Upper lobe of right lung (tissue), 1 donor: ENCODE data around the gene TMEM129. TPM values are rescaled to one million over a fixed set of nuclear protein-coding genes. Genes with fewer than 3 reads are reported as not detected.

Experiments used
- ATAC-seq: fragments of 200-7000 bp; cut with Tn5 transposase; one replicate; pipeline ENCODE4 v1.9.1; 2020; ENCODE audit warnings: mild to moderate bottlenecking, moderate library complexity
- DNase-seq: peaks from one replicate; pipeline ENCODE4 v3.0.0-alpha.2; 2020
- H3K27ac ChIP-seq: fragments of 200-600 bp; one replicate; pipeline ENCODE4 v1.8.0; 2022
- H3K27me3 ChIP-seq: fragments of 200-600 bp; one replicate; pipeline ENCODE4 v1.8.0; 2022; ENCODE audit warnings: mild to moderate bottlenecking
- H3K36me3 ChIP-seq: fragments of 200-600 bp; one replicate; pipeline ENCODE4 v1.8.0; 2022
- H3K4me1 ChIP-seq: fragments of 200-600 bp; one replicate; pipeline ENCODE4 v1.8.0; 2022
- H3K4me3 ChIP-seq: fragments of 200-600 bp; one replicate; pipeline ENCODE4 v1.8.0; 2022; ENCODE audit warnings: mild to moderate bottlenecking
- H3K9me3 ChIP-seq: fragments of 200-600 bp; one replicate; pipeline ENCODE4 v1.8.0; 2022
- CTCF ChIP-seq: fragments of 200-600 bp; IDR thresholded peaks from one replicate; pipeline ENCODE4 v1.8.0; 2022; ENCODE audit warnings: antibody characterized with exemption
- intact Hi-C: fragments of 100-400 bp; cut with DNase I; formaldehyde crosslinking; loops from one replicate; pipeline ENCODE4 v1.11.0; 2022
- total RNA-seq: library from RNA; stranded (reverse); fragmentation: NEBNext Ultra II Directional; extraction: Animal tissue kit (Norgen Biotek cat#: 25700); gene quantifications from one replicate; pipeline ENCODE4 v1.2.1, GENCODE V29; 2021
- donor health status: DM: no; HTN: yes; CAD: no; lungs with severe emphysema.

The TMEM129 gene
- total RNA-seq, 1 donor from 2014 or later: 33.2 TPM

DNA sequence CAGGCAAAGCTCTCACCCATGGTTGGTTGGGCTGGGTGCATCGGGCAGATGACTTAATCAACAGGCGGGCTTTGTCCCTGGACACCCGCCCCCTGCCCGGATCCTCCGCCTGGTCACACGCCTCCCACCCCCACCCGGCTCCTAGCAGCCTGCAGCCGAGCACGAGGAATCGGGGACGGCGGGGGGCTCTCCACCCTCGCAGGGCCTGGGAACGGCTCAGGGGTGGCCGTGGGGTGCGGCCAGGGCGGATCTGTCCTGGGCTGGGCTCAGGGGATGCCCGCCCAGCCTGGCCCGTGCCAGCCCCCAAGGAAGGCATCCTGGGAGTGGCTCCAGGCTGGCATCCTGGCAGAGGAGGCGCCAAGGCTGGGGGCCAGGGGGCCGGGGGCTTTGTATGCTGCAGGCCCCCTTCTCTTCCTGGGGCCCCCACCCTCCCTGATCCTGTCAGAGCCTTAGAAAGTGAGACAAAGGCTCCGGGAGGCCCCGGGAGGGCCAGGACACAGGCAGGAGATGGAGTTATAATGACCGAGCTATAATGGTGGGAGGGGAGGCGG lies 39.5 kb upstream of the TMEM129 start:
- Histone ChIP-seq H3K4me1 (peaks cover 15% of the 10 kb centered on the region), H3K36me3 (no peaks in the 10 kb centered on the region), H3K9me3 (no peaks in the 10 kb centered on the region), H3K27me3 (no peaks in the 10 kb centered on the region), H3K27ac (no peak overlapping the region), H3K4me3 (no peak overlapping the region)
- intact Hi-C loops: no loop called here
- DNase-seq: no peak
- no peak for ATAC-seq
- no peak for TF ChIP-seq CTCF

GRCh38 chr4:1759818-1760223 lies 38.7 kb upstream of the TMEM129 start:
- Histone ChIP-seq H3K4me3 (no peak overlapping the region), H3K27me3 (no peaks in the 10 kb centered on the region), H3K27ac (no peak overlapping the region), H3K9me3 (no peaks in the 10 kb centered on the region), H3K4me1 (peaks cover 15% of the 10 kb centered on the region), H3K36me3 (no peaks in the 10 kb centered on the region)
- intact Hi-C loops: no loop called here
- TF ChIP-seq CTCF: no peak
- no peak for DNase-seq
- no peak for ATAC-seq

GRCh38 chr4:1759170-1759817 lies 38.2 kb upstream of the TMEM129 start:
- no peak for TF ChIP-seq CTCF
- H3K27ac ChIP-seq: no peak overlapping the region
- no peak overlapping the region for H3K4me3 ChIP-seq
- no peaks in the 10 kb centered on the region for H3K9me3 ChIP-seq
- H3K4me1 ChIP-seq: peaks cover 15% of the 10 kb centered on the region
- intact Hi-C loops: no loop called here
- no peak for DNase-seq
- H3K36me3 ChIP-seq: no peaks in the 10 kb centered on the region
- H3K27me3 ChIP-seq: no peaks in the 10 kb centered on the region
- no peak for ATAC-seq

DNA sequence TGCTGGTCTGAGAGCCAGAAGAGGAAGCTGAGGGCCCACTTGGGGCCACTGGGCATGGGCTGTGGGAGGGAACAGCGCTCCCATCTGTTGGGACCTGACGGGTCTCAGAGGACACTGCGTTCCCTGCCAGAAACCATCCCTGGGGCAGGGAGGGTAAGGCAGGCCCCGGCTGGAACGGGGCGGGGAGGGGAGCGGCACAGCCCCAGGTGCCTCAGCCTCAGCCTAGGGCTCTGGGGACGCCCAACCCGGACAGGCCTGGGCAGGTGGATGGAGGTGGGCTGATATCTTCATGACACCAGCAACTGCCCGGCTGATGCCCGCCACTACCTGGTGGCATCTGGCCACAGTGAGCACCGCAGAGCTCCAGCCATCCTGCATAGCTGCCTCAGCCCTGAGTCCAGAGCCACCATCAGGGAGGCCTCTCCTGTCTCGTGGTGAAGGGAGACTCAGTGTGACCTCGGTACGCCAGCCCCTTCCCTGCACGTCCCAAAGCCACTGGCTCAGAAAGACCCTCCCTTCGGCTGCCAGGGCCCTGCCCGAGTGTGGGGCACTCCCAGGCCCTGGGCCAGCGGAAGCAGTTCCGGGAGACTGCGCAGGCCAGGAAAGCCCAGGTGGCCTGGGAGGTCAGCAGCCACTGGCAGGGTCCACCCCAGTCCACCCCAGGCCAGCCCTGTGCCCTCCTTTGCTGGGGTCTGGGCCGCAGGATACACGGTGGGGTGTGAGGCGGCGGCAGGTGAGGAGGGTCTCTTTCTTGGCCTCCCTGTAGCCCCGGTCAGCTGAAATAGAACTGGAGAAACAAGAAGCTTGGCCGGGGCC lies 37.4 kb upstream of the TMEM129 start:
- Histone ChIP-seq H3K27ac (no peak overlapping the region), H3K9me3 (no peaks in the 10 kb centered on the region), H3K4me3 (no peak overlapping the region), H3K4me1 (peaks cover 12% of the 10 kb centered on the region), H3K36me3 (no peaks in the 10 kb centered on the region), H3K27me3 (no peaks in the 10 kb centered on the region)
- TF ChIP-seq CTCF: no peak
- DNase-seq (no peak), ATAC-seq (no peak)
- intact Hi-C loops: no loop called here

- Histone ChIP-seq H3K4me1 (peaks cover 12% of the 10 kb centered on the region), H3K9me3 (no peaks in the 10 kb centered on the region), H3K27me3 (no peaks in the 10 kb centered on the region), H3K27ac (no peak overlapping the region), H3K4me3 (no peak overlapping the region), H3K36me3 (no peaks in the 10 kb centered on the region)
- intact Hi-C loops: no loop called here
- no peak for TF ChIP-seq CTCF
- ATAC-seq (no peak), DNase-seq (no peak)
Observed at GRCh38 chr4:1757836-1758235, 36.7 kb upstream of the TMEM129 start.
